ENCODE data around the gene ZFAND3. TPM values are rescaled to one million over a fixed set of nuclear protein-coding genes. Genes with fewer than 3 reads are reported as not detected.

The ZFAND3 gene
- total RNA-seq, 1 experiment from 2014 or later, result 22.2 TPM

GRCh38 chr6:38018755-38019165, 199.2 kb downstream of the ZFAND3 start:
- Histone ChIP-seq H3F3A (ENCODE audit: low read length, unreplicated experiment) (no peaks in the 10 kb centered on the region), H4K20me1 (ENCODE audit: low read length) (peaks cover 13% of the 10 kb centered on the region; the same call in 1 of the 2 replicates), H3K9ac (ENCODE audit: low read length) (no peak overlapping the region), H3K27me3 (ENCODE audit: low read length) (no peaks in the 10 kb centered on the region), H3K4me2 (ENCODE audit: low read length) (no peak overlapping the region), H3K27ac (ENCODE audit: low read length) (no peak overlapping the region), H3K4me3 (ENCODE audit: low read length) (no peak overlapping the region), H3K4me1 (ENCODE audit: insufficient read depth, low read length) (no peaks in the 10 kb centered on the region), H3K9me2 (replicated peaks; ENCODE audit: low read length) (no peaks in the 10 kb centered on the region), H3K9me3 (ENCODE audit: low read length) (no peaks in the 10 kb centered on the region), H3K79me2 (ENCODE audit: low read length) (peaks cover 36% of the 10 kb centered on the region; the same call in 1 of the 2 replicates), H3K36me3 (ENCODE audit: low read depth, low read length) (no peaks in the 10 kb centered on the region), H2AFZ (ENCODE audit: low read length) (no peak overlapping the region)
- CTCF ChIA-PET, result no interaction called here
- TF ChIP-seq EZH2phosphoT487 (IDR thresholded peaks at IDR 0.05; ENCODE audit: borderline replicate concordance, low read length) (no peak), EZH2 (IDR thresholded peaks at IDR 0.05; ENCODE audit: low read length, unreplicated experiment) (no peak)
- TF ChIP-seq, protein P1, sequence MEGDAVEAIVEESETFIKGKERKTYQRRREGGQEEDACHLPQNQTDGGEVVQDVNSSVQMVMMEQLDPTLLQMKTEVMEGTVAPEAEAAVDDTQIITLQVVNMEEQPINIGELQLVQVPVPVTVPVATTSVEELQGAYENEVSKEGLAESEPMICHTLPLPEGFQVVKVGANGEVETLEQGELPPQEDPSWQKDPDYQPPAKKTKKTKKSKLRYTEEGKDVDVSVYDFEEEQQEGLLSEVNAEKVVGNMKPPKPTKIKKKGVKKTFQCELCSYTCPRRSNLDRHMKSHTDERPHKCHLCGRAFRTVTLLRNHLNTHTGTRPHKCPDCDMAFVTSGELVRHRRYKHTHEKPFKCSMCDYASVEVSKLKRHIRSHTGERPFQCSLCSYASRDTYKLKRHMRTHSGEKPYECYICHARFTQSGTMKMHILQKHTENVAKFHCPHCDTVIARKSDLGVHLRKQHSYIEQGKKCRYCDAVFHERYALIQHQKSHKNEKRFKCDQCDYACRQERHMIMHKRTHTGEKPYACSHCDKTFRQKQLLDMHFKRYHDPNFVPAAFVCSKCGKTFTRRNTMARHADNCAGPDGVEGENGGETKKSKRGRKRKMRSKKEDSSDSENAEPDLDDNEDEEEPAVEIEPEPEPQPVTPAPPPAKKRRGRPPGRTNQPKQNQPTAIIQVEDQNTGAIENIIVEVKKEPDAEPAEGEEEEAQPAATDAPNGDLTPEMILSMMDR (conservative IDR thresholded peaks at IDR 0.05; ENCODE audit: low read depth, low read length), result peak; percentile 35; the same call in 1 of the 2 replicates
- DNase-seq (no peak), ATAC-seq (no peak)
- intact Hi-C loops (cut with micrococcal nuclease), result loop anchor here (10.0 kb wide), 1 partner anchor 154 kb away; no protein-coding TSS in a partner anchor
- POLR2A ChIA-PET (ENCODE audit: unreplicated experiment), result no interaction called here
- no TSS peak for BruUV-seq (replicated peaks)

GRCh38 chr6:38020593-38020992, 201.1 kb downstream of the ZFAND3 start:
- no TSS peak for BruUV-seq (replicated peaks)
- H3K27me3 ChIP-seq (ENCODE audit: low read length), result no peaks in the 10 kb centered on the region
- H3K4me3 ChIP-seq (ENCODE audit: low read length), result no peak overlapping the region
- H3K9me2 ChIP-seq (replicated peaks; ENCODE audit: low read length), result no peaks in the 10 kb centered on the region
- H3K9ac ChIP-seq (ENCODE audit: low read length), result no peak overlapping the region
- H3K4me1 ChIP-seq (ENCODE audit: insufficient read depth, low read length), result no peaks in the 10 kb centered on the region
- no peak for DNase-seq
- TF ChIP-seq EZH2phosphoT487 (IDR thresholded peaks at IDR 0.05; ENCODE audit: borderline replicate concordance, low read length) (no peak), EZH2 (IDR thresholded peaks at IDR 0.05; ENCODE audit: low read length, unreplicated experiment) (no peak)
- TF ChIP-seq, protein P1 (conservative IDR thresholded peaks at IDR 0.05; ENCODE audit: low read depth, low read length), result no peak
- peaks cover 6% of the 10 kb centered on the region; the same call in 1 of the 2 replicates for H4K20me1 ChIP-seq (ENCODE audit: low read length)
- ChIA-PET POLR2A (ENCODE audit: unreplicated experiment) (no interaction called here), CTCF (no interaction called here)
- no peak overlapping the region for H2AFZ ChIP-seq (ENCODE audit: low read length)
- H3K79me2 ChIP-seq (ENCODE audit: low read length), result peaks cover 23% of the 10 kb centered on the region
- H3F3A ChIP-seq (ENCODE audit: low read length, unreplicated experiment), result no peaks in the 10 kb centered on the region
- no peak overlapping the region for H3K4me2 ChIP-seq (ENCODE audit: low read length)
- no peak overlapping the region for H3K27ac ChIP-seq (ENCODE audit: low read length)
- no peaks in the 10 kb centered on the region for H3K36me3 ChIP-seq (ENCODE audit: low read depth, low read length)
- no peak for ATAC-seq
- no peaks in the 10 kb centered on the region; the same call in 1 of the 2 replicates for H3K9me3 ChIP-seq (ENCODE audit: low read length)
- intact Hi-C loops (cut with micrococcal nuclease), result no loop called here

GRCh38 chr6:38021029-38021428, 201.5 kb downstream of the ZFAND3 start:
- TF ChIP-seq EZH2phosphoT487 (IDR thresholded peaks at IDR 0.05; ENCODE audit: borderline replicate concordance, low read length) (no peak), EZH2 (IDR thresholded peaks at IDR 0.05; ENCODE audit: low read length, unreplicated experiment) (no peak)
- TF ChIP-seq, protein P1 (conservative IDR thresholded peaks at IDR 0.05; ENCODE audit: low read depth, low read length), result no peak
- Histone ChIP-seq H3K9ac (ENCODE audit: low read length) (no peak overlapping the region), H3K27ac (ENCODE audit: low read length) (no peak overlapping the region), H3K9me2 (replicated peaks; ENCODE audit: low read length) (no peaks in the 10 kb centered on the region), H3K36me3 (ENCODE audit: low read depth, low read length) (no peaks in the 10 kb centered on the region), H3K27me3 (ENCODE audit: low read length) (no peaks in the 10 kb centered on the region), H4K20me1 (ENCODE audit: low read length) (peaks cover 6% of the 10 kb centered on the region; the same call in 1 of the 2 replicates), H3F3A (ENCODE audit: low read length, unreplicated experiment) (no peaks in the 10 kb centered on the region), H3K4me3 (ENCODE audit: low read length) (no peak overlapping the region), H2AFZ (ENCODE audit: low read length) (no peak overlapping the region), H3K79me2 (ENCODE audit: low read length) (peaks cover 23% of the 10 kb centered on the region), H3K4me1 (ENCODE audit: insufficient read depth, low read length) (no peaks in the 10 kb centered on the region), H3K9me3 (ENCODE audit: low read length) (no peaks in the 10 kb centered on the region; the same call in 1 of the 2 replicates), H3K4me2 (ENCODE audit: low read length) (no peak overlapping the region)
- no peak for ATAC-seq
- BruUV-seq (replicated peaks), result no TSS peak
- no peak for DNase-seq
- intact Hi-C loops (cut with micrococcal nuclease), result no loop called here
- ChIA-PET POLR2A (ENCODE audit: unreplicated experiment) (interaction anchor here (0.5 kb wide), 1 partner anchor 10 kb away, joined by 3 read pairs; no protein-coding TSS in a partner anchor), CTCF (no interaction called here)

Measured in PC-3 (cell line).